NCI-H69 (cell line): ENCODE measurements around the gene VAV2.

Source experiments
- DNase-seq: peaks from one replicate; lab custom pipeline; 2025; lab: John Stamatoyannopoulos, UW

Gene VAV2

DNA sequence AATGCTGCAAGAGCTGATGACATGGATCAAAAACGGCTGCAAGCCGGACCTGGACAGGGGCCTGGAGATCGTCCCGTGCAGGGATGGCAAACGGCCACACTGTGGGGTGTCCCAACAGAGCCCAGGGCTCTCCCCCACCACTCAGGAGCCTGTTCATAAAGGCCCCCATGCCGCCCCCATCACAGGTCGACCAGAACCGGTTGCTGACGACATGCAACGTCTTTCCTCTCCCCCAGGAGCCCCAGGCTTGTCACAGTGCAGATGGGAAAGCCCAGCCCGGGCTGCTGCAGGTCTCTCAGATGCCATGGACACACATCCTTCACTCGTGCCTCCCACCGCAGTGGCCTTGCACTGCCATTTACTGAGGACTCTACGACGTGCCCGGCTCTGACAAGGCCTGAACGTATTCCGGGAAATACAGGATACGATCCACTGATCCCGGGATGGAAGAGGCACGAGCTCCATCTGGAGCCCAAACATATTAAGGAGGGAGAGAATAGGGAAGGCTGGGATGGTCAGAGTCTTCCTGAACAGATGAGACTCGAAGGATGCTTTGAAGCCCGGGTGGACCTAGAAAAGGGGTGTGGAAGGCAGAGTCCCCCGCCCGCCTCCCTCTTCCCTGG is 177.4 kb downstream of the VAV2 start:
- DNase-seq: no peak

DNA sequence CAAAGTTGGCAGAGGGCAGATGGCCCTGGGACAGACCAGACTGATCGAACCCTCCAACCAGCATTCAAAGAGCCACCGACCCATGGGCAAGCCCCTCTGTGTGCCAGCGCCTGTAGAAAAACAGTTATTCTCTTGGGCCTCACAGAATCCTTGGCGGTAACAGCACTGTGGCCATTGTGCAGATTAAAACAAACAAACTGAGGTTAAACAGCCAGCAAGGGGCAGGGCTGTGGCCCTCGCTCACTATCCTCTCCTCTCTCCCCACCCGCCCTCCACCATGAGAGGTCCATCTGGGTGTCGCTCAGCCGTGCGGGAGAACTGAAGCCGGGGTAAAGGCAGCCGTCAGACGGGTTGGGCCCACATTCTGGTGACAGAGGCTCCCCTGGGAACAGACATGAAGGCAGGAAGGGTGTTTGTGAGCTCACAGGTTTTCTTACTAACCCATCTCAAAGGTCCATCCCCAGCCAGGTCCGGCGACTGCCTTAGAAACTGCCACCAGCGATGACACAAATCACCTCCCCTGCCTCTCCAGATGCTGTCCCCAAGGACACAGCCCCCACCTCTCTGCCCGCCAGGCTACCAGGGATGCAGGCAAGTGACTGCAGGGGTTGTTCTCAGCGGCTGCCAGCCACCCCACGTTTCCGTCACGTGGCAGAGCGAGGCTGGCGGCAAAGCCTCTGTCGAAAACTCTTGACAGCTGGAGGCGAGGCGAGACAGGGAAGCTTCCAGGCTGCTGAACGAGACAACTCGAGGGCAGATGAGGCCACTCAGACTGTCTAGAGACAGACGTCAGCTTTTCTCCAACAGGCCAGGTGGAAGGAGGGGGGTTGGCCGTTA is 178.2 kb downstream of the VAV2 start:
- DNase-seq: no peak

DNA sequence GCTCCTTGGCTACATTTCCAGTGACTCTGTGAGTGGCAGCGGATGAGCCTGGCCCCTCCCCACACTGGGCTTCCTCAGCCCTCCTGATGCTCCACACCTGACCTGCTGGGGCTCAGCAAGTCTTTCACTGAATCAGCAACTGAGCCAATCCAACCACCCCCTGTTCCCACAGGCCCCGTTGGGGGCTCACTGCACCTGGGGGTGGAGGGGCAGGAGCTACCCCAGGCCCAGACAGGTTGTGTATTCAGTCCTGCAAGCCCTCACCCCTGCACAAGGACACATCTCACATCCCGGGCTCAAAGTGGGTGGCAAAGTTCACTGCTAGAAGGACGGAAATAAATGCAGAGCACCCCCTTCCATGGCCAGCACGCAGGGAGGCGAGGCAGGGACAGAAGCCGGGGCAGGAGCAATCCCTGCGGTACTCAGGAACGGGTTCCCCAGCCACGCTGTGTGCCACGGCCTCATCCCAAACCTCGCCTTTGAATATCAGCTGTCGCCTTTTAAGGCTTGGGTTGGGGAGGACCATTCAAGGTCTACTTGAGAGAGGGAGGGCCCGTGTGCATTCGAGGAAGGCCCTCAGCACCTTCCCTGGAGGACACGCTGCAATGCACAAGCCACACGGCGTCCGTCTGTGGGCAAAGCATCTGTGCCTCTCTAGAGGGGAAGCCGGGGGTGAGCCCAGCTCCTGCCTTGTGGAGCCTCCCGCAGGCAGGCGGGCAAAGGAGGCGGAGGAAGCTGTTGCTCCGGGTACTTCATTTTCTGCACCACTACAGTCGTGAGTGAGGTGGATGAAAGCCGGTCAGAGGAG is 179.0 kb downstream of the VAV2 start:
- DNase-seq: no peak

DNA sequence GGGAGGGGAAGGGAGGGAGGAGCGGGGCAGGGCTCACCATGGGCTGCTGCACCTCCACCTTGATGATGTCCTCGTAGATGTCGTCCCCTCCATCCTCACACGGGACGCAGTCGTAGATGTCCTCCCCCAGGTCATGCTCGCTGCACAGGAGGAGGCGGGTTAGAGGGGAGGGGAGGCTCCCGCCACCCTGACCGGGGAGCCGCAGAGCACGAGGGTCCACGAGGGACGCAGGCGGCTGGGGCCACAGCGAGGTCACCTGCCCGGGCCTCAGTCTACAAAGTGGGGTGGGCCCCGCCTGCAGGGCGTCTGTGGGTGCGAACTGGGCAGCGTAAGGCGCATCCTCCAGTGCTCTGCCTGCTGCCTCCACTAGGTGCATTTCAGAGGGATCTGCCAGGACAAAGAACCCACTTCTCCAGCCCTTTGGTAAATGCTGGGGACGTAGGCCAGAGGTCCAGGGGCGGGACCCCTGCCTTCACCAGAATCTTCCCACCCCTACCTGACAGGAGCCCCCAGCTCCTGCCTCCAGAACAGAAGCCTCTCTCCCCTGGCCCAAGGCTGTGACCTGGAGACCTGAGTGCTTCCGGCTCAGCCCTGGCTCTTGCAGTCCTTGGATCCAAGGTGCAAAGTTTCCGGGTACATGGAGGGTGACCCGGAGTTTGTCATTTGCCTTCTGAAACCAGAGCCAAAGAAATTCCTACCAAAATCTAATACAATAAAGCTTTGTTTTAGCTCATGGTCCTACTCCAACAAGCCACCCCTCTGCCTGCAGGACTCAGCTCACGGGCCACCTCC is 179.9 kb downstream of the VAV2 start:
- no peak for DNase-seq

DNA sequence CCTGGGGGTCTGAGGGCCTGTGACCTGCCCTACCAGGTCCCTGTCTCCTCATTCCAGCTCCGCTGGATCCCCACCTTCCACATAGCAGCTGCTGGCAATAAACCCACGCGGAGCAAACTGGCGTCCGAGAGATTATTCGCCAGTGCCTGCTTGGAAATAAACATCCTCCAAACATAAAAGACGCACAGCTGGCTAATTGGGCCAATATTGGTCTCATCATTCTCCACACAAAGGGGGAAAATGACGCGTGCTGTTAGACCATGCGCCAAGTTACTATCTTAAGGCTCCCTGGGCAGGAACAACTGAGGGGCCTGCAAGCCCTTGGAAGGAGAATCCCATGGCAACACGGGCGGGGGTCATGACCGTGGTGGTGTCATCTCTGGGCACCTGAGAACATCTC is 180.7 kb downstream of the VAV2 start:
- DNase-seq: peak; percentile 90

DNA sequence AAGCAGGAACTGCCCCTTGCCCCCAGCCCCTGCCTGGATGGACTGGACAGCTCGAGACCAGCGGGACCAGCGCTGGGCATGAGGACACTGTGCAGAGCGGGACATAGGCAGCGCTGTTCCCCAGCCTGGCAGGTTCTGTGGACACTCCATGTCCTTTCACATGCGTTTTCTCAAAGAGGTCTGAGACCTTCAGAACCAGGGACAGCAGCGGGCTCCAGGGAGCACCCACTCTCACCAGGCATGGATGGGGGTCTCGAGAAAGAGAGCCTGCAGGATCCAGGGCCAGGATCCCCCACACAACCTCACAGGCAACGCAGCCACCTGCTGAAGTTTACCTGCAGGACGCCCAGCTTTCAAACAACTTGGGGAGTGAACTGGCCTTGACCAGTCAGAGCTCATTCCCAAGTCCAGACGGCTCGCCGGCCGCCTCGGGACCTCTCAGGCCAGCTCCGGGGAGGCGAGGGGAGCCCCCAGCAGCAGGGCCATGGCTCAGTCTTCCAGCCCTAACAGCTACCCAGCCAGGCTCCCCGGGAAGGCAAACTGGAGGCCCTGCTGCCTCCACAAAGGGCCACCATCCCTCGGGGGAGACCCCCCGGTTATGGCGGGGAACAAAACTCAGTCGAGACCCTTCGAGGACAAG is 181.4 kb downstream of the VAV2 start:
- DNase-seq: no peak

DNA sequence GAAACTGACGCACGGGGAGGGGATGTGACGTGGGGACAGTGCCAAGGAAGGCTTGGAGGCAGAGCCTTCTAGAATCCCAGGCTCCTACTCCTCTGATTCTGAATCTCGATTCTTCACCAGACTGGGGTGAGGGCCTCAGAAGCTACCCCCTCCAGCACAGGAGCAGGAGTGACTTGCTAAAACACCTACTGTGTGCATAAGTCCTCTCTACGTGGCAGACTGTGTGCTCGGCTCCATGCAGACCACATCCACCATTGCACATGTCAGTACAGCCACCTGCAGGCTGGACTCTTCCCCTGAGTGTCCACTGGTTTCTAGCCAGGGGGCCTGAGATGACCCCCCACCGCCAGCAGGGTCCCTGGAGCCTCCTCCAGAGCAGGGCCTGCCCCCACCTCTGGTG is 182.8 kb downstream of the VAV2 start:
- no peak for DNase-seq

DNA sequence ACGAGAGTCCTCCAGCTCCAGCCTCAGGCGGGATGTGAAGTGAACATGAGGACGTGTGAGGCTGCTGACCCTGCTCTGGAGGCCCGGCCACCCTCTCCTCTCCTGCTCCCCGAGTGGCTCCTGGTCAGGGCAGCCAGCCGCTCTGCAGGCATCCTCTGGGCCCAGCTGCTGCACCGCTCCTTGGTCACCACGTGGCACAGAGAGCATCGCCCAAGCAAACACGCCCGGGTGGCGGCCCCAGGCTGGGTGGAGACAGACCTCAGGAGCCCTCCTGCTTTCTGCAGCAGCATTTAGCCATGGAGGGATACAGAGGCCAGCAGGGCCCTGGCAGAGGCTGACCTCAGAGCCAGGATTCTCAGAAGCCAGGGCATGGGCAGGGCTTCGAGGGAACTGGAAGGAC is 184.3 kb downstream of the VAV2 start:
- no peak for DNase-seq

DNA sequence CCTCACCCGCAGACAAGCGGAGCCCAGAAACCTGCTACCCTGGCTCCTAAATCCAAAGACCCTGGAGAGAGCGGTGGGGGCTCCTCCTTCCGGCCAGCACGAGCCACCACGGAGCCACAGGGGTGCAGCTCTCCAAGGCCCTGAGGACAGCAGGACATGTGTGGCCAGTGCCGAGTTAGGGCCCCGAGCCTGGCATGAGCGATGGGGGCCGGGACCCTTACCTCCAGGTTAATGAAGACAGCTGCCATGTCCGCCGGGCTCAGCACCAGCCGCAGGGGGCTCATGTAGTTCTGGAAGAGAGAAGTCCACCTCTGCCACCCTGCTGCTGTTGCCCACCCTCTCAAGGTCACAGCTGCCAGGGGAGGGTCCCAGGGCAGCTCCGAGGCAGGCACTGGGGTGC is 185.1 kb downstream of the VAV2 start:
- DNase-seq: no peak

DNA sequence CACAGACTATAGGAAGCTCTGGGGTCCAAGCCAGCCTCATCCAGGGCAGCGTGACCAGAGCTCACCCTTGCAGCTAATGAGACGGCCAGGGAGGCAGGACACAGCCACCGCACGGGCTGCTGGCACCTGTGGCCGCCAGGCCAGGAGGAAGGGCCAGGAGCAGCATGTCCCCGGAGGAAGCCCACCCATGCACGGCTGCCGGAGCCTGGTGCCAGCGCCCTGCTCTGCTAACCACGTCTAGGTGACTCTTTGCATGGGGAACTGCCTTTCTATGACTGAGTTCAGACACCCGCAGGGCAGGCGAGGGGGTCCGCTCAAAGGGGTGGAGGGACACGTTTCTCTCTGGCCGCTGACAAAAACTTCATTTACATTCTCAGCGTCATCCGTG is 185.5 kb downstream of the VAV2 start:
- no peak for DNase-seq

DNA sequence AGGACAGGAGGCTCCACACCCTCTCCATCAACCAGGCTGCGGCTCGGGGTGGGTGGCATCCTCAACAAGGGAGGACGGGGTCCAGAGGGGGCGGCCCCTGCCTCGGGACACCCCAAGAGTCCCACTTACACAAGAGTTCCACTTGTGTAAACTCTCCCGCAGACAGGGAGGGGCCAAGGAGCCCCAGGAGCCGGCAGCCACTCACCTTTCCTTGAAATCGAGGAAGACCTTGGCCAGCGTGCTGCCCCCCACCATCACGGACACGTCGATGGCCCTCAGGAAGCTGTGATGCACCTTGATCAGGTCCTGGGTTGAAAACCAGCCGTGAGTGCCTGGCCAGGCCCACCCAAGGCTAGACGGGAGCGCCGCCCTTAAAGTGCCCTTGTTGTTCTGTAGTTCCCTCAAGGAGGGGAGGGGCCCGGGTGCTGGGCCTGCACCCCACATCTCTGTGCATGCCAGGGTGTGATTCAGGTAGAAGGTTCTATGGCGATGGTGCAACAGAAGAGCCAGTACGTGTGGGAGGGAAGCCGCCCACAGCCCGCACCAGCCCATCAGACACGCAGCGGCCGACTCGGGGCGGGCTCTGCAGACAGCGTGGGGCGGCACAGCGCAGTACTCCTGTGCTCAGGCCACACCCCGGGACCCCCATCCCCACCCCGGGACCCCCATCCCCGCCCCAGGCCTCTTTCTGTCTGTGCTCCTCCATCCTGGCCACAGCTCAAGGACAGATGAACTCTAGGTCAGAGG is 186.1 kb downstream of the VAV2 start:
- DNase-seq: no peak

DNA sequence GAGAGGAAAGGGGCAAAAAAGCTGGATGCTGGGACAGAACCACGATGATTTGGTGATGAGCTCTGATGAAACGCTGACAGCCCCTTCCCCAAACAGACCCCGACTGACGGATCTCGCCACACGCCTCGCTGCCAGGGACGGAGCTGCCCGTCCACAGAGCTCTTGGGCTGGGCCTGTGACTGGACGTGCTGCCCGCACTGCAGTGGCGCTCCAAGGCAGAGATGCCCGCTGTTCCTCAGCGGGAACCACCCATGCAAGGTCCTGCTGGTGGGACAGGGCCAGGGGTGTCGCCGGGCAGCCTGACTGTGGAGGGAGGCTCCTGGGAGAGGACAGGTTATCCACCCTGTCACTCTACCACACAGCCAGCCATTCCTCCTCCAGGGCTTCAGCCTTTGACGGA is 187.9 kb downstream of the VAV2 start:
- no peak for DNase-seq

DNA sequence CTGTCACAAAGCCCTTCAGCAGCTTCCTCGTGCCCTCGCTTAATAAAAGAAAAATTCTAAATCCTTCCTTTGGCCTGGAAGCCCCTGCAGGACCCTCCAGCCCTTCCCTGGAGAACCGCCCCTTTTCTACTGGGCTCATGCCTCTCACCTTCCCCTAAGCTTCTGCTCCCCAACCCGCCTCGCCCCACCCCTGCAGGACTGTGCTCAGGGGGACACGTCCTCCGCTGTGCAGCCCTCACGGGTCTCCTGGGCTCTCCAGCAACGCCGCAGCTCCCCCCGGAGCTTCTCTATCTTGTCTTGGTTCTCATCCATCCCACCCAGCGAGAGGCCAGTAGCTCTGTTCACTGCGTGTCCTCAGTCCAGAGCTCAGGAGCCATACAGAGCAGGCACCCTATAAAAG is 188.4 kb downstream of the VAV2 start:
- no peak for DNase-seq

DNA sequence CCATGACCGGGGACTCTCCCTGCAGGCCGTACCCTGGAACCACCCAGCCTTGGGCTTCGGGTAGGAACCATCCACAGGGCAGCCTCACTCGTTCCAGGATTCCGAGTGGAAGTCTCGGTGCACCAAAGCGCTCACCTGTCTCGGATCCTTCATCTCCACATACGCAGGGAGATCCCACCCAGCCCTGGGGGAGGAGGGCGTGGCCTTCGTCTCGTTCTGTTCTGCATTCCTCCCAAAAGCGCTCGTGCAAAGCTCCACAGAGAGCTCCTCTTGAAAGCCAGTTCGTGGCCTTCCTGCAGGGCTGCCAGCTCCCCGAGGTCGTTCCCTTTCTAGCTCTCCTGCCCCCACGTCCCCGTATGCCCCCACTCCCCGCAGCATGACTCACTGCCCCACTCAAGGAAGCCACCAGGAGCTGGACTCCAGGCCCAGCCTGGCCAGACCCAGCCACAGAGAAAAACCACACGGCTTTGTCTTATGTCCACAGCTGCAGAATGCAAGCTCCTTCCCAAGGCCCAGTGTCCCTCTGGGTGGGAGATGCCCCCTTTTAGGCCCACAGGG is 189.0 kb downstream of the VAV2 start:
- no peak for DNase-seq

DNA sequence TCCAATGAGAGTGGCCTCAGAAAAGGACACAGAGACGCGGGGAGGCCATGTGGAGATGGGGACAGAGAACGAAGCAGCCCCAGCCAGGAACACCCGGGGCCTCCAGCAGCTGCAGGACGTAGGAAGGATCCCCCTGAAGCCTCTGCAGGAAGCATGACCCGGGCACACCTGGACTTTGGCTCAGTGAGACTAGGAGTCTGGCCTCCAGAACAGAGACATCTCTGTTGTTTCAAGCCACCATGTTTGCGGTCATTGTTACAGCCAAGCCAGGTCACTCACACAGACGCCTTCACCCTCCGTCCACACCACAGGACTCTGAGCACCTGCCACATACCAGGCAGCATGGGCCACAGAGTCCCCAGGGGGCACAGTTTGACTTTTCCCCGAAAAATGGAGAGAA is 190.4 kb downstream of the VAV2 start:
- DNase-seq: no peak

DNA sequence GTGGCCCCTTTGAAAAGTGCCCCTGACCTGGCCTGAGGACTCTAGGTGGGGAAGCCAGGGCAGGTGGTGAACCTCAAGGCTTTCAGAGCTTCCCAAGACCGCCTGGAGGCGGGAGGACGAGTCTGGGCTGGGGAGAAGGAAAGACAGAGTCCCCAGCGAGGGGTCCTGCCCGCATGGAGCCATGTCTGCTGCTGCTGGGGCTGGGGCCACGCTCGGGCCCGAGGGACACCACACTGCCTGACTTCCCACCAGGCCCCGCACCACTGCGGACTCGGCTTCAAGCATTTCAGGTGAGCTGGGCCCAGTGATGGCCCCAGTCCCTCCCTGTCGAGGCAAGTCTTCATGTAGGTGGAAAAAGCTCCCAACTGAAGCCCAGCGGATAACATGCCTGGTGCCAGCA is 191.9 kb downstream of the VAV2 start:
- no peak for DNase-seq

DNA sequence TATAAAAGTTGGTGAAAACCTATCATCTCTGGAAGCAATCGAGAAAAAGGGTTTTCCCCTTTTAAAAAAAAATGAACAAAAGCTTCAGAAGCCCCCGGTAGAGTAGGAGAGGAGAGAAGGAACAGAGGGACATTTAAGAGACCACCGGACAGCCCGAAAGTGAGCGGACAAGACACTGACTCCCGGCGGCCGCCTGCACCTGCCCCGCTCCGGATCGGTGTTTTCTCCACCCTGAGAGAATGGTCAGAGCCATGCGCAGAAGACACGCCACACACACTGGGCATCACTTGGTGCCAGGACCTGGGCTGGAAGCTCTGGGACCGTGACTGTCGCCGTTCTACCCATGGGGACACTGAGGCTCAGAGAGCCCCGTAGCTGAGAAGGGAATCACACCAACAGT is 192.4 kb downstream of the VAV2 start:
- DNase-seq: no peak

DNA sequence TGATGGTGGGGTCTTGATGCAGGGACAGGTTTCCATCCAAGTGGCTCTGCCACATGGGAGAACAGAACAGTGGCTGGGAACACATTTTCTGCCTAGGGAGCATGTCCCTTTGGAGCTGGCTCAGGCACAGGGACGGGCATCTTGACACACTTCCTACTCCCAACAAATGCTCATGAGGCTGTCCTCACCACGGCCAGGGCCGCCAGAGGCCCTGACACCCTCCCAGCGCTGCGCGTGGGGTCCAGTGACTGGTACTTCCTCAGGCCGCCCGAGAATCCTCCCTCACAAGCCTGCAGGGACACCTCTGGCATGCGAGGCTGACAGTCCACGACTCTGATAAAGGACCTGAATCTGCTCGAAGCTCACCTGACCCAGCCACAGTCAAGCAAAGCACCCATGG is 193.0 kb downstream of the VAV2 start:
- DNase-seq: no peak

DNA sequence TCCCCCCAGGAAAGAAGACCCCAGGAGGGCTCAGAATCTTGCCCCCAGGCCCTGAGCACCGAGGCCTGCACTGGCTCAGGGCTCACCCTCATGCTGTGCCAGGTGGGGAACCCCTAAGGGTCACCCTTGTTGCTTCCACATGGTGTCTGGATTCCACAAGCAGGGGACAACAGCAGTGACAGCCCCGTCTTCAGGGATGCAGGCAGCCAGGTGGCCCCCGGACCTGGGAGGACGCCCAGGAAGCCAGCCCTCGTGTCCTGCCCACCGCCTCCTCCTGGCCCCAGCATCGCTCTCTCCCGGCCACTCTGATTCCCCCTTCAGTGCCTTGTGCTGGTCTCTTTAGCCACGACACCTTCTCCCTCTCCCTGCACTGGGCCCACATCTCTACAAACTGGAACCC is 194.0 kb downstream of the VAV2 start:
- DNase-seq: no peak

DNA sequence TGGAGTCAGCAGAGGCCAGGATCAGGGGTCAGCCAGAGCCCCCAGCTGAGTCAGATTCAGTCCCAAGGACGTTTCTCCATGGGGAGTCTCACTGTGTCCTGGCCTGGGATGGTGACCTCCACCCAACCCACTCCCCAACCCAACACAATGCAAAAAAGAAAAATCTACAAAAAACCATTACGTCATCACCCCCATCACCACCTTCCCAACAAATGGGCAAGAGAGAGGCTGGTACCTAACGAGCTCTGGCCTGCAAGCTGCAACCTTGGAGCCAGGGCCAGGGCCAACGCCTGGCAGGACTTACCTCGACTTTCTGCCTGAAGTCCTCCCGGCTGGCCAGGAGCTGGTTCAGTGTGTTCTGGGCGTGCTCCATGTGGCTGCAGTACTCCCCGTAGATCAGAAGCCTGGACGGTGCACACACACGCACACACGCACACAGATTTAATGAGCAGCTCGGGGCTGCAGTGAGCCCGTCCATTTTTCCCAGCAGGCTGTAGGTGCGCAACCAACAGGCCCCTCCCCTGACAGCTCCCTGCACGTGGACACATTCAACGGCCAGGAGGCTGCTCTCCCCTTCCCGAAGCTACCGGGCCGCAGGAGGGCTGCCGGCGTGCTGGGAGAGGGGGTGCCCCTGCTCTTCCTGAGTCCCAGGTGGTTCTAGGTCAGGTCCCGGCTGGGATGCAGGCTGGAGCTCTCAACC is 194.6 kb downstream of the VAV2 start:
- no peak for DNase-seq
